DOHH2 (cell line): Measurements from ENCODE around the gene NEURL1B.

Source experiments
- H3F3A ChIP-seq: fragments of 200-600 bp; sonication (generic), shearing (Covaris generic); 2 replicates; pipeline ENCODE4 v1.6.0; 2016; ENCODE audit warnings: antibody characterized with exemption, mild to moderate bottlenecking; ENCODE audit not compliant: control insufficient read depth, insufficient read depth
- H3K27ac ChIP-seq: fragments of 200-600 bp; sonication (generic); 2 replicates; pipeline ENCODE4 v1.5.1; 2014; ENCODE audit warnings: low read depth, mild to moderate bottlenecking, low read length, moderate library complexity
- H3K27me3 ChIP-seq: fragments of 200-600 bp; sonication (generic); 2 replicates; pipeline ENCODE4 v1.6.1; 2014; ENCODE audit warnings: mild to moderate bottlenecking, low read length, mixed read lengths; ENCODE audit not compliant: control insufficient read depth
- H3K36me3 ChIP-seq: fragments of 200-600 bp; sonication (generic); 2 replicates; pipeline ENCODE4 v1.6.1; 2014; ENCODE audit warnings: mild to moderate bottlenecking, low read length, moderate library complexity, mixed read lengths; ENCODE audit not compliant: control insufficient read depth
- H3K4me1 ChIP-seq: fragments of 200-600 bp; sonication (generic); 2 replicates; pipeline ENCODE4 v1.6.1; 2014; ENCODE audit warnings: mild to moderate bottlenecking, low read length, mixed read lengths; ENCODE audit not compliant: control insufficient read depth
- H3K4me2 ChIP-seq: fragments of 200-600 bp; sonication (generic); 2 replicates; pipeline ENCODE4 v1.6.0; 2014; ENCODE audit warnings: mild to moderate bottlenecking, low read length, moderate library complexity
- H3K4me3 ChIP-seq: fragments of 200-600 bp; sonication (generic); 2 replicates; pipeline ENCODE4 v1.5.1; 2014; ENCODE audit warnings: mild to moderate bottlenecking, low read length, mixed read lengths
- H3K79me2 ChIP-seq: fragments of 200-600 bp; sonication (generic); 2 replicates; pipeline ENCODE4 v1.6.1; 2014; ENCODE audit warnings: mild to moderate bottlenecking, low read length, mixed read lengths; ENCODE audit not compliant: control insufficient read depth
- H3K9me2 ChIP-seq: fragments of 200-600 bp; sonication (generic); replicated peaks from 2 replicates; pipeline ENCODE4 v1.6.1; 2014; ENCODE audit warnings: mild to moderate bottlenecking, low read length, mixed read lengths; ENCODE audit not compliant: control insufficient read depth
- H3K9me3 ChIP-seq: fragments of 200-600 bp; sonication (generic); 2 replicates; pipeline ENCODE4 v1.6.1; 2014; ENCODE audit warnings: antibody characterized with exemption, low read length, mixed read lengths; ENCODE audit not compliant: control insufficient read depth, insufficient read depth
- H4K20me1 ChIP-seq: fragments of 200-600 bp; sonication (generic); 2 replicates; pipeline ENCODE4 v1.6.0; 2014; ENCODE audit warnings: low read depth, mild to moderate bottlenecking, antibody characterized with exemption, low read length, moderate library complexity; ENCODE audit not compliant: control insufficient read depth, insufficient read depth
- CTCF ChIP-seq: fragments of 200-600 bp; sonication (generic); IDR thresholded peaks from one replicate; pipeline ENCODE4 v1.5.1; 2014; ENCODE audit warnings: antibody characterized with exemption, mild to moderate bottlenecking, low read depth, low read length; ENCODE audit not compliant: poor library complexity, severe bottlenecking
- EZH2phosphoT487 ChIP-seq: fragments of 200-600 bp; sonication (generic); IDR thresholded peaks from 2 replicates; pipeline ENCODE4 v1.6.1; 2017; ENCODE audit warnings: borderline replicate concordance, mild to moderate bottlenecking, antibody characterized with exemption, low read length, moderate library complexity, mixed read lengths

NEURL1B gene

GRCh38 chr5:172705576-172706084 lies 64.6 kb downstream of the NEURL1B start:
- peaks cover 1% of the 10 kb centered on the region; the same call in 1 of the 2 replicates for H3F3A ChIP-seq
- TF ChIP-seq CTCF, result no peak
- TF ChIP-seq EZH2phosphoT487, result no peak
- H3K36me3 ChIP-seq, result no peaks in the 10 kb centered on the region
- H3K4me1 ChIP-seq, result peaks cover 10% of the 10 kb centered on the region
- H3K9me2 ChIP-seq, result no peaks in the 10 kb centered on the region
- H3K27ac ChIP-seq, result no peak overlapping the region
- H3K4me3 ChIP-seq, result no peak overlapping the region
- H3K27me3 ChIP-seq, result peaks cover 32% of the 10 kb centered on the region
- no peaks in the 10 kb centered on the region; the same call in 1 of the 2 replicates for H4K20me1 ChIP-seq
- no peaks in the 10 kb centered on the region for H3K79me2 ChIP-seq
- no peaks in the 10 kb centered on the region for H3K9me3 ChIP-seq
- no peak overlapping the region for H3K4me2 ChIP-seq

- Histone ChIP-seq H3K79me2 (no peaks in the 10 kb centered on the region), H3F3A (peaks cover 3% of the 10 kb centered on the region; the same call in 1 of the 2 replicates), H3K9me2 (no peaks in the 10 kb centered on the region), H3K36me3 (no peaks in the 10 kb centered on the region), H3K27ac (no peak overlapping the region), H3K9me3 (no peaks in the 10 kb centered on the region), H3K4me3 (no peak overlapping the region), H3K27me3 (peaks cover 23% of the 10 kb centered on the region), H3K4me1 (peaks cover 4% of the 10 kb centered on the region), H4K20me1 (no peaks in the 10 kb centered on the region; the same call in 1 of the 2 replicates), H3K4me2 (no peak overlapping the region)
- TF ChIP-seq CTCF, result no peak
- no peak for TF ChIP-seq EZH2phosphoT487
Measured at GRCh38 chr5:172706796-172707195, 65.7 kb downstream of the NEURL1B start.

- TF ChIP-seq CTCF (peak; percentile 49), EZH2phosphoT487 (no peak)
- Histone ChIP-seq H3K4me2 (no peak overlapping the region), H4K20me1 (no peaks in the 10 kb centered on the region; the same call in 1 of the 2 replicates), H3K36me3 (no peaks in the 10 kb centered on the region), H3K27ac (no peak overlapping the region), H3K9me3 (no peaks in the 10 kb centered on the region), H3K9me2 (no peaks in the 10 kb centered on the region), H3K4me3 (no peak overlapping the region), H3K79me2 (no peaks in the 10 kb centered on the region), H3K27me3 (peaks cover 21% of the 10 kb centered on the region), H3K4me1 (no peaks in the 10 kb centered on the region), H3F3A (peaks cover 3% of the 10 kb centered on the region; the same call in 1 of the 2 replicates)
Measured at GRCh38 chr5:172707285-172708182, 66.5 kb downstream of the NEURL1B start.
